ENCODE measurements around the gene TTC39C. TPM values are rescaled to one million over a fixed set of nuclear protein-coding genes. Genes with fewer than 3 reads are reported as not detected.

Gene TTC39C
- total and polyA plus RNA-seq, 2 of the 8 experiments (the other 6 are each of a cell fraction or from before 2014, with no cell fraction given): 8.1 to 79.1 TPM

DNA sequence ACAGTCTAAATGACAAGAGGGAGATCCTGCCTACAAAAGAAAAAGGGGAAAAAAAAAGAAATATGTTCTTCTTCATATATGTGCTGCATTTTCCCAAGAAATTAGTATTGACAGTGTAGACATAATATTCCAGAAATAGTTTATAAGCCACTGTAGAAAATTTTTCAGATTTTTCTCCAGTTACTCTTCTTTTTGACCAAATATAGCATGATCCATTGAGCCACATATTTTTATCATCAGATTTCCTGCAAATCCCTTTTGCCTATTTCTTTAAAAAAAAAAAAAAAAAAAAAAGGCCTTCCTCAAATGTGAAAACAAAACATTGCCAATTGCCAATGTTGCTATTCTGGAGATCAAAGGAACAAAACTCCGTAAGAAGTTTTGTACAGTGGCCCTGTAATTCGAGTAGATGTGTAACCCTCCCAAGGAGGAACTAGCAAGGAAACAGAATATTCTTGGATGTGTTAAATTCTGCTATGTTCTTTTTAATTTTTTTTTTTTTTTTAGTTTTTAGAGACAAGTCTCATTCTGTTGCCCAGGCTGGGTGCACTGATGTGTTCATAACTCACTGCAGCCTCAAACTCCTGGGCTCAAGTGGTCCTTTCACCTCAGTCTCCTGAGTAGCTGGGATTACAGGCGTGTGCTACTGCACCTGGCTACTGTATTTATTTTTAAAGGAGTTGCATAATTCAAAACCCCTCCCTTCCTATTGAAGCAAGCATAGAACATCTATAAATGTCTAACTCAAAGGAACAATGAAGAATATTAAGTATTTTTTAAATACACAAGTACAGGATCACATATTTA lies 111.8 kb downstream of the TTC39C start:
- Histone ChIP-seq H3K4me3 (ENCODE audit: extremely low read depth in 1 of 4, insufficient read depth in 2 of 4, low read depth in 3 of 4, low read length in 4 of 4) (no peak overlapping the region), H3K9ac (replicated peaks in 1 of 4; ENCODE audit: extremely low read depth in 1 of 4, low read depth in 3 of 4, low read length in 3 of 4) (no peak overlapping the region), H3K18ac (ENCODE audit: extremely low read depth, low read length) (no peak overlapping the region), H2AFZ (ENCODE audit: low read length) (no peak overlapping the region), H3K23me2 (ENCODE audit: low read depth, low read length) (no peaks in the 10 kb centered on the region), H3K56ac (replicated peaks; ENCODE audit: insufficient read length, low read depth, low read length) (no peak overlapping the region), H3K79me1 (ENCODE audit: low read depth, low read length) (no peaks in the 10 kb centered on the region), H2BK20ac (ENCODE audit: low read length) (no peak overlapping the region), H4K20me1 (replicated peaks in 1 of 2; ENCODE audit: control insufficient read depth in 1 of 2, insufficient read depth in 2 of 2, low read length in 2 of 2) (no peaks in the 10 kb centered on the region), H3K36me3 (ENCODE audit: control insufficient read depth in 2 of 4, insufficient read depth in 4 of 4, low read length in 3 of 4) (peaks cover 0 to 14% (median 0%) of the 10 kb centered on the region in 4 experiments; a peak in 4 of 8 replicates), H3K4me2 (ENCODE audit: insufficient read depth in 1 of 2, low read depth in 2 of 2, low read length in 2 of 2) (no peak overlapping the region), H2BK5ac (ENCODE audit: low read depth, low read length) (no peak overlapping the region), H4K91ac (replicated peaks; ENCODE audit: insufficient read length, low read length) (no peak overlapping the region), H4K8ac (ENCODE audit: extremely low read depth, insufficient read depth, low read length) (no peak overlapping the region), H3K9me3 (ENCODE audit: insufficient read depth in 2 of 2, low read depth in 1 of 2, low read length in 1 of 2) (no peaks in the 10 kb centered on the region), H2AK5ac (ENCODE audit: low read depth, low read length) (no peak overlapping the region), H2BK15ac (ENCODE audit: low read length) (no peak overlapping the region), H3K23ac (ENCODE audit: insufficient read length) (no peak overlapping the region), H3K27me3 (replicated peaks in 1 of 4; ENCODE audit: control insufficient read depth in 3 of 4, extremely low read depth in 1 of 4, insufficient read depth in 3 of 4, low read length in 3 of 4) (no peaks in the 10 kb centered on the region), H4K5ac (ENCODE audit: insufficient read length, low read depth, low read length) (no peak overlapping the region), H3K4me1 (replicated peaks in 1 of 4; ENCODE audit: control insufficient read depth in 3 of 4, insufficient read depth in 4 of 4, low read length in 3 of 4) (no peaks in the 10 kb centered on the region), H3K27ac (ENCODE audit: low read depth, low read length) (no peak overlapping the region), H3K4ac (replicated peaks; ENCODE audit: insufficient read length, low read depth, low read length) (no peak overlapping the region), H2BK12ac (ENCODE audit: low read depth, low read length) (no peak overlapping the region), H3K14ac (ENCODE audit: insufficient read length) (no peak overlapping the region), H3K79me2 (ENCODE audit: control insufficient read depth in 1 of 2, insufficient read depth in 2 of 2, low read length in 2 of 2) (no peaks in the 10 kb centered on the region), H2BK120ac (replicated peaks; ENCODE audit: low read depth, low read length) (no peak overlapping the region)
- ChIA-PET POLR2A (ENCODE audit: partially characterized antibody) (interaction anchor here (0.6 kb wide), 1 partner anchor 39 kb away, joined by 3 read pairs; no protein-coding TSS in a partner anchor), CTCF (ENCODE audit: partially characterized antibody) (interaction anchor here (1.0 kb wide), 1 partner anchor 13 kb away, joined by 3 read pairs; no protein-coding TSS in a partner anchor)
- no peak for DNase-seq (ENCODE audit: low read depth in 1 of 2, low spot score in 2 of 2)
- FAIRE-seq: no peak
- 81% methylated on average over 3 of the region's 3 CpGs; no CpG with 5 or more reads in 1 of the 2 experiments for WGBS, 2 experiments (ENCODE audit: extremely low coverage in 1 of 2, insufficient coverage in 1 of 2, insufficient read length in 1 of 2, insufficient replicate concordance in 2 of 2, low coverage in 1 of 2, low lambda C conversion rate in 2 of 2, missing lambda C conversion rate in 1 of 2)
- TF ChIP-seq CBX8 (IDR thresholded peaks at IDR 0.05; ENCODE audit: borderline replicate concordance, low read depth, low read length) (no peak), CBX5 (IDR thresholded peaks at IDR 0.05; ENCODE audit: low read depth, low read length) (no peak), HDAC6 (IDR thresholded peaks at IDR 0.05; ENCODE audit: low read depth, low read length) (no peak), GTF2F1 (IDR thresholded peaks at IDR 0.05; ENCODE audit: borderline replicate concordance, low read depth, low read length) (no peak)

All from H1 (cell line).